Activated CD4-positive, alpha-beta T cell treated with anti-CD3 and anti-CD28 coated beads for 36 hours (primary cell): Measurements from ENCODE around the gene ADAMTS6. TPM values are rescaled to one million over a fixed set of nuclear protein-coding genes. Genes with fewer than 3 reads are reported as not detected.

Source experiments
- ATAC-seq: fragments of 200-7000 bp; cut with Tn5 transposase; one replicate; pipeline ENCODE4 v1.10.0; 2021; ENCODE audit warnings: mild to moderate bottlenecking, moderate library complexity
- CTCF ChIA-PET: fragments of 350-600 bp; sonication (Branson Sonifier 250); formaldehyde crosslinking; loops from one replicate; lab custom pipeline; 2021; ENCODE audit warnings: antibody characterized with exemption; lab: Charles Lee
- POLR2A ChIA-PET: fragments of 350-600 bp; sonication (Branson Sonifier 250); formaldehyde crosslinking; loops from one replicate; lab custom pipeline; 2021; ENCODE audit warnings: antibody characterized with exemption, inconsistent platforms; lab: Charles Lee
- DNase-seq: peaks from one replicate; pipeline ENCODE4 v3.0.0-alpha.2; 2020
- H3K27ac Mint-ChIP-seq: one replicate; pipeline ENCODE4 v1.8.0; 2021; ENCODE audit warnings: mixed read lengths
- H3K27me3 Mint-ChIP-seq: one replicate; pipeline ENCODE4 v1.8.0; 2021; ENCODE audit warnings: mixed read lengths
- H3K36me3 Mint-ChIP-seq: one replicate; pipeline ENCODE4 v1.8.0; 2021; ENCODE audit warnings: low read depth, mixed read lengths
- H3K4me1 Mint-ChIP-seq: one replicate; pipeline ENCODE4 v1.8.0; 2021; ENCODE audit warnings: mixed read lengths
- H3K4me3 Mint-ChIP-seq: one replicate; pipeline ENCODE4 v1.8.0; 2021; ENCODE audit warnings: mild to moderate bottlenecking, moderate library complexity, mixed read lengths
- H3K9me3 Mint-ChIP-seq: one replicate; pipeline ENCODE4 v1.8.0; 2021; ENCODE audit warnings: low read depth, mixed read lengths
- intact Hi-C, 2 experiments: fragments of 100-400 bp; cut with DNase I in 1 of 2; cut with micrococcal nuclease in 1 of 2; formaldehyde crosslinking; loops; one replicate each; pipeline versions ENCODE4 v1.14.2 to v1.15.1; 2022 to 2024; cut with DNase I, micrococcal nuclease
- total RNA-seq, 2 experiments: library from RNA; stranded (reverse); gene quantifications; one replicate each; pipeline ENCODE4 v1.2.3, GENCODE V29; 2021

The ADAMTS6 gene
- total RNA-seq, 2 experiments from 2014 or later, result 0.96 to 1.3 TPM

DNA sequence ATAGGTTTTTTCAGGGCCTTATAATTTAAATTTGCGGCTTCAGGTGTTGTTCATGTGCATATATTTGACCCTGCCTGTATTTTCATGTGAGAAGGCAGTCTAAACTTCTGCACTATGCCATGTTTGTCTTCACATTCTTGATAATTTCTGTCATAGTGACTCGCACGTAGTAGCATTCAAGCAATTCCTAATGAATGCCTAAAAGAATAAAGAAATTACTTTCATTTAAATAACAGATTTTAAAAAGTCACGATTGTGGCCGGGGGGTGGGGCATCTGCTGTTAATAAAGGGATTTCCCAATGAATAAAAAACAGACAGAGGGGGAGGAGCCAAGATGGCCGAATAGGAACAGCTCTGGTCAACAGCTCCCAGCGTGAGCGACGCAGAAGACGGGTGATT lies 318.0 kb downstream of the ADAMTS6 start:
- no peak overlapping the region for H3K27ac Mint-ChIP-seq
- DNase-seq (no peak), ATAC-seq (no peak)
- H3K9me3 Mint-ChIP-seq, result no peaks in the 10 kb centered on the region
- ChIA-PET POLR2A (no interaction called here), CTCF (no interaction called here)
- H3K27me3 Mint-ChIP-seq, result peaks cover 6% of the 10 kb centered on the region
- H3K4me3 Mint-ChIP-seq, result no peak overlapping the region
- no peaks in the 10 kb centered on the region for H3K4me1 Mint-ChIP-seq
- intact Hi-C loops, result no loop called here
- H3K36me3 Mint-ChIP-seq, result no peaks in the 10 kb centered on the region

- H3K9me3 Mint-ChIP-seq, result no peaks in the 10 kb centered on the region
- no peak overlapping the region for H3K27ac Mint-ChIP-seq
- ChIA-PET CTCF (interaction anchor here (0.7 kb wide), 1 partner anchor 189 kb away, joined by 3 read pairs; no protein-coding TSS in a partner anchor), POLR2A (no interaction called here)
- no peak for DNase-seq
- H3K27me3 Mint-ChIP-seq, result peaks cover 7% of the 10 kb centered on the region
- intact Hi-C loops, result no loop called here
- no peaks in the 10 kb centered on the region for H3K4me1 Mint-ChIP-seq
- H3K36me3 Mint-ChIP-seq, result no peaks in the 10 kb centered on the region
- no peak overlapping the region for H3K4me3 Mint-ChIP-seq
- ATAC-seq, result no peak
Measured at GRCh38 chr5:65161655-65162054, 320.1 kb downstream of the ADAMTS6 start.

- ATAC-seq (peak; percentile 53), DNase-seq (peak; percentile 8)
- intact Hi-C loops, result no loop called here
- Mint-ChIP-seq H3K27me3 (peaks cover 12% of the 10 kb centered on the region), H3K27ac (no peak overlapping the region), H3K4me3 (no peak overlapping the region), H3K36me3 (no peaks in the 10 kb centered on the region), H3K4me1 (no peaks in the 10 kb centered on the region), H3K9me3 (no peaks in the 10 kb centered on the region)
- ChIA-PET POLR2A (interaction anchor here (0.6 kb wide), 1 partner anchor 109 kb away, joined by 3 read pairs; no protein-coding TSS in a partner anchor), CTCF (no interaction called here)
Measured at GRCh38 chr5:65157906-65158603, 323.7 kb downstream of the ADAMTS6 start.

DNA sequence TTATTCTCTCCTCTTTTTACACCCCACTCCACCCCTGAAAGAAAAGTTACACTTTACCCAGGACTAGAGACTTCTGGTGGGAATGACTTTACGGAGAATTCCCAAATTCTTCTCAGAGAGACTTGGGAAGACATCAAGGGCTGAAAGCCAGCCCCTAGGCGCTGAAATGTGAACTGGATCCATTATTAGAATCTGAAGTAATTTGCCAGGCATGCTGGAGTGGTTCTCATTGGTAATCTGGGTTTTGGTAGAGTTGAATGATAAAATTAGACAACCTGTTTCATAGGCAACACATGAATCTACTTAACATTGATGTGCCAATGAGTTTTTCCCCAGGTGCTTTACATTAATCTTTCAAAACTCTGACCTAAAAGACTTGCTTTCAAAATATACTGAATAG lies 324.8 kb downstream of the ADAMTS6 start:
- Mint-ChIP-seq H3K27ac (no peak overlapping the region), H3K27me3 (peaks cover 12% of the 10 kb centered on the region), H3K9me3 (no peaks in the 10 kb centered on the region), H3K4me3 (no peak overlapping the region), H3K36me3 (no peaks in the 10 kb centered on the region), H3K4me1 (no peaks in the 10 kb centered on the region)
- POLR2A ChIA-PET, result no interaction called here
- ATAC-seq (no peak), DNase-seq (no peak)
- intact Hi-C loops, result no loop called here
- CTCF ChIA-PET, result no interaction called here

GRCh38 chr5:65152131-65152530 lies 329.6 kb downstream of the ADAMTS6 start:
- Mint-ChIP-seq H3K27ac (no peak overlapping the region), H3K36me3 (no peaks in the 10 kb centered on the region), H3K4me3 (no peak overlapping the region), H3K27me3 (peaks cover 6% of the 10 kb centered on the region), H3K9me3 (no peaks in the 10 kb centered on the region), H3K4me1 (no peaks in the 10 kb centered on the region)
- ChIA-PET POLR2A (no interaction called here), CTCF (no interaction called here)
- intact Hi-C loops, result no loop called here
- DNase-seq, result no peak
- no peak for ATAC-seq

DNA sequence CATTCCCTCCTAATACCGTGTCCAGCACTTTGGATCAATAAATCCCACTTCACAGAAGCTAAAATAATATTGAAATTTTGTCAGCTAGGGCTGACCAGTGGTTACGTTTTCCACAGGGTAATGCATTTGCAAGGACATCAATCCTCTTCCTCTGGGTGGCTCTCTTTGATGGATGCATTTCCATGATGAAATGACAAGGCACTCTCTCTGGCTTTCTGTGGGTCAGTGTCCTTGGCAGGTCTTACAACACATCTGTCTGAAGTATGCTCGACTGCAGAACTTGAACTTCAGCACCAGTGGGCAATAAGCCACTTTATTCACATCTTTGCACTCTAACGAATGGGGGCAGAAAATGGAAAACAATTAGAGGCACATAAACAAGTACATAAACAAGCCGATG lies 330.1 kb downstream of the ADAMTS6 start:
- Mint-ChIP-seq H3K27ac (no peak overlapping the region), H3K4me1 (no peaks in the 10 kb centered on the region), H3K9me3 (no peaks in the 10 kb centered on the region), H3K36me3 (no peaks in the 10 kb centered on the region), H3K27me3 (peaks cover 4% of the 10 kb centered on the region), H3K4me3 (no peak overlapping the region)
- intact Hi-C loops, result no loop called here
- POLR2A ChIA-PET, result no interaction called here
- CTCF ChIA-PET, result no interaction called here
- ATAC-seq (no peak), DNase-seq (no peak)

DNA sequence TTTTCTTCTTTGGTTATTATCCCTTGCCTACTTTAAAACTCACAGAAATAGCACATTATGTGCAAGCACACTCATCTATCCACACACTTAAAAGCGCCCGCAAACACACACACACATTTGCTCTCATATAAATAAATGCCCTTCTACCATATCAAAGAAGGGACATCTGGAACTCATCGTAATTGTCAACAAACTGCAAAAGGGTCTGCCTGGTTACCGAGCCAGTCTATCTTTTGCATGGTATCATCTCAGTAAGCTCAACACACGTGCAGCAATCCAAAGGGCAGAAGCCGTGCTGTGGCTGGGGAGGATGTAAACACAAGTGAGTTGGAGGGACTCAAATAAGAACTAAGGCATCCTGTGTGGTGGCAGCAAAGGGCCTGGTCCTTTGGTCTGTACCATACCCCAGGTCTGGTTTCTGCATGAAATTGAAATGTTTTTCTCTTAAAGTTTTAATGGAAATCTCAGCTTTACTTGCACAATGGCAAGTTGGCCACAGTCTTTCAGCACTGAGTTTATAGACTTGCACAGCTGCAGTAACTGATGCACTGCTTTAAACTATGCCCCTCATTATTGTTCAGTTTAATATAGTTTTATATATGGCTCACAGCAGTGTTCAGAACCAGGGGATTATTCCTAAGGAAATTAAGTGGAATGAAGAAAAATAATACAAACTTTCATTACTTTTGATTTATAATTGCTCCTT lies 331.0 kb downstream of the ADAMTS6 start:
- ChIA-PET POLR2A (no interaction called here), CTCF (no interaction called here)
- Mint-ChIP-seq H3K36me3 (no peaks in the 10 kb centered on the region), H3K9me3 (no peaks in the 10 kb centered on the region), H3K27ac (no peak overlapping the region), H3K4me3 (no peak overlapping the region), H3K4me1 (no peaks in the 10 kb centered on the region), H3K27me3 (peaks cover 3% of the 10 kb centered on the region)
- intact Hi-C loops, result no loop called here
- no peak for DNase-seq
- no peak for ATAC-seq

GRCh38 chr5:65149827-65150226 lies 331.9 kb downstream of the ADAMTS6 start:
- no peaks in the 10 kb centered on the region for H3K36me3 Mint-ChIP-seq
- ChIA-PET POLR2A (no interaction called here), CTCF (no interaction called here)
- no peaks in the 10 kb centered on the region for H3K9me3 Mint-ChIP-seq
- H3K27ac Mint-ChIP-seq, result no peak overlapping the region
- peaks cover 3% of the 10 kb centered on the region for H3K27me3 Mint-ChIP-seq
- H3K4me3 Mint-ChIP-seq, result no peak overlapping the region
- no peaks in the 10 kb centered on the region for H3K4me1 Mint-ChIP-seq
- no peak for ATAC-seq
- DNase-seq, result no peak
- intact Hi-C loops, result no loop called here

DNA sequence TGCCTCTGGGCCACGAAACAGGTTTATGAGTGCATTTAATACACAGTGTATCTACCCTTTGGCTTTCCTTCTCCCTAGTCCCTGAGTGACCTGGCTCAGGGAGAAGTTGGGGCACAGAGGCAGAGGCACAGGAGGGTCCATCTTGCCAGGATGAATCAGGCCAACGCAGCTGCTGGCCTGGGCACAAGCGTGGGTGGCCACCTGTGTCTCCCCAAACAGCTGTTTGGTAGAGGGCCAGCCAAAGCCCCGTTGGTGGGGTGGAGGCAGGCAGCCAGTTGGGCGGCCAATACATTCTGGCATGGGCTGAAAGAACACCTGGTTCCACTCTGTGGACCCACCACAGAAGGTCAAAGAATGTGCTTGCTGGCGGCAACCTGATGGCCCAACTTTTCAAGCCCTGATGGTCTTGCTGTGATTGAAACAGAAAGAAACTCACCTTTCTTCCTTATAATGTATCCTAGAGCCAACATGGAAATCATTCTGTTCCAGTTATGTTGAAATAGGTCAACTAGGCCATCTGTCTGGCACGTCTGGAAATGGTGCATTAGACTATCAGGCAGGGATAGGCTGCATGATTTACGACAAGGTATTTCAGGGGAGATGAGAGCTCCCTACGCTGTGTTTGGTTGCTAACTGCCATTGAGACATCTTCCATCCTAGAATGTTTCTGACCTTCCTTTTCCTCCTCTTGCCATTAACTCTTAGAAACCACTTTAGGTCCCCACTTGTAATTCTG lies 337.4 kb downstream of the ADAMTS6 start:
- H3K36me3 Mint-ChIP-seq, result no peaks in the 10 kb centered on the region
- H3K4me1 Mint-ChIP-seq, result no peaks in the 10 kb centered on the region
- ATAC-seq, result no peak
- CTCF ChIA-PET, result no interaction called here
- POLR2A ChIA-PET, result no interaction called here
- no peak overlapping the region for H3K4me3 Mint-ChIP-seq
- intact Hi-C loops, result no loop called here
- peaks cover 3% of the 10 kb centered on the region for H3K27me3 Mint-ChIP-seq
- no peaks in the 10 kb centered on the region for H3K9me3 Mint-ChIP-seq
- H3K27ac Mint-ChIP-seq, result no peak overlapping the region
- no peak for DNase-seq

- POLR2A ChIA-PET, result interaction anchor here (0.7 kb wide), 1 partner anchor 500 kb away, joined by 5 read pairs; no protein-coding TSS in a partner anchor
- peaks cover 3% of the 10 kb centered on the region for H3K27me3 Mint-ChIP-seq
- H3K27ac Mint-ChIP-seq, result no peak overlapping the region
- H3K4me1 Mint-ChIP-seq, result no peaks in the 10 kb centered on the region
- intact Hi-C loops, result no loop called here
- no peak for DNase-seq
- no peaks in the 10 kb centered on the region for H3K9me3 Mint-ChIP-seq
- CTCF ChIA-PET, result no interaction called here
- no peak overlapping the region for H3K4me3 Mint-ChIP-seq
- no peak for ATAC-seq
- no peaks in the 10 kb centered on the region for H3K36me3 Mint-ChIP-seq
Measured at GRCh38 chr5:65142511-65143011, 339.2 kb downstream of the ADAMTS6 start.

DNA sequence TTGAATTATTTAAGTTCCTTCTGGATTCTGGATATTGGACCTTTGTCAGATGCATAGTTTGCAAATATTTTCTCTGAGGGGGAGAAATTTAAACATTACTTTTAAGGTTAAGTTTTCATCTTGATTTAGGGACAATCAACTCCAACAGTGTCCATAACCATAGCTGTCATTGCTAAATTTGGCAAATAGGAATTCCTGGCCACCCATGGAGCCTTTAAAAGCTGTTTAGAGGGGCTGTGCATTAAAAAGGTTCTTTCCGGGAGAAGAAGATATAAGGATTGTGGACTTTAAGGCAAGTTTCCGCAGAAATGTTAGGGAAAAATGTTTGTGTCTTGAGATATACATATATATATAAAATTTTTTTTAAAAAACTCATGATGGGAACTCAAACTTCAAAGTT lies 339.7 kb downstream of the ADAMTS6 start:
- Mint-ChIP-seq H3K4me3 (no peak overlapping the region), H3K9me3 (no peaks in the 10 kb centered on the region), H3K4me1 (no peaks in the 10 kb centered on the region), H3K27me3 (peaks cover 3% of the 10 kb centered on the region), H3K27ac (no peak overlapping the region), H3K36me3 (no peaks in the 10 kb centered on the region)
- ChIA-PET CTCF (no interaction called here), POLR2A (no interaction called here)
- ATAC-seq (no peak), DNase-seq (no peak)
- intact Hi-C loops, result no loop called here
